HepG2 (cell line): ENCODE data around the gene NAA15. TPM values are rescaled to one million over a fixed set of nuclear protein-coding genes. Genes with fewer than 3 reads are reported as not detected.

Source experiments
- ATAC-seq: fragments of 200-7000 bp; cut with Tn5 transposase; 3 replicates; pipeline ENCODE4 v1.9.1; 2020; ENCODE audit warnings: mild to moderate bottlenecking, moderate library complexity
- BruUV-seq: library from RNA; stranded (reverse); fragments of 400-500 nt; replicated peaks from 2 replicates; lab custom pipeline; 2021; lab: Mats Ljungman, UMichigan
- CTCF ChIA-PET: fragments of 300-600 bp; formaldehyde crosslinking; extraction: SDS; loops from one replicate; lab custom pipeline; 2021; ENCODE audit warnings: low total read pairs, inconsistent platforms, low intra/inter-chr PET ratio; lab: Yijun Ruan, JAX
- POLR2A ChIA-PET: fragments of 350-600 bp; sonication (Branson Sonifier 250); formaldehyde crosslinking; loops from one replicate; lab custom pipeline; 2020; ENCODE audit warnings: antibody characterized with exemption, inconsistent platforms; lab: Yijun Ruan, JAX
- DNase-seq: peaks from one replicate; pipeline ENCODE4 v3.0.0-alpha.2; 2015; ENCODE audit warnings: low spot score
- FAIRE-seq: peaks from 3 replicates; lab custom pipeline; 2011; peaks lifted over from hg19 to GRCh38; lab: Jason Lieb, UNC
- H2AFZ ChIP-seq: one replicate; pipeline ENCODE4 v1.6.1; 2011; ENCODE audit warnings: low read length, inconsistent platforms
- H3K27ac ChIP-seq: fragments of 300-600 bp; 3 replicates; pipeline ENCODE4 v1.8.0; 2011; ENCODE audit warnings: mixed run types, mild to moderate bottlenecking, mixed read lengths, low read length, inconsistent platforms; ENCODE audit not compliant: insufficient read depth; ENCODE audit errors: extremely low read length
- H3K27me3 ChIP-seq, 2 experiments: fragments of 200-600 bp in 1 of 2; 2 replicates in 1 of 2; 3 replicates in 1 of 2; pipeline versions ENCODE4 v1.6.0 to v1.8.0; 2011; ENCODE audit warnings: low read length in 2 of 2, mild to moderate bottlenecking in 2 of 2, moderate library complexity in 2 of 2, inconsistent platforms in 1 of 2; ENCODE audit not compliant: insufficient read depth in 2 of 2, control insufficient read depth in 1 of 2
- H3K36me3 ChIP-seq, 2 experiments: fragments of 200-600 bp in 1 of 2; replicated peaks in 1 of 2; 2 replicates in 1 of 2; 3 replicates in 1 of 2; pipeline versions ENCODE4 v1.5.1 to v1.8.0; 2011; ENCODE audit warnings: low read length in 2 of 2, inconsistent platforms in 1 of 2; ENCODE audit not compliant: insufficient read depth in 2 of 2, control insufficient read depth in 1 of 2
- H3K4me1 ChIP-seq: 2 replicates; pipeline ENCODE4 v1.5.1; 2012; ENCODE audit warnings: low read length, inconsistent platforms; ENCODE audit not compliant: insufficient read depth
- H3K4me2 ChIP-seq: 2 replicates; pipeline ENCODE4 v1.6.0; 2011; ENCODE audit warnings: low read depth, low read length, inconsistent platforms
- H3K4me3 ChIP-seq, 3 experiments: fragments of 200-600 bp in 1 of 3; sonication (generic), shearing (Covaris generic) in 1 of 3; replicated peaks in 1 of 3; 2 replicates each; pipeline ENCODE4 v1.5.1; 2011 to 2016; ENCODE audit warnings: low read length in 3 of 3, inconsistent platforms in 2 of 3, low read depth in 2 of 3, mild to moderate bottlenecking in 2 of 3, control low read depth in 1 of 3, mixed read lengths in 1 of 3; ENCODE audit not compliant: insufficient read depth in 1 of 3
- H3K79me2 ChIP-seq: one replicate; pipeline ENCODE4 v1.6.1; 2011; ENCODE audit warnings: low read length, inconsistent platforms; ENCODE audit not compliant: insufficient read depth
- H3K9ac ChIP-seq: 2 replicates; pipeline ENCODE4 v1.6.0; 2011; ENCODE audit warnings: mild to moderate bottlenecking, low read depth, low read length, inconsistent platforms; ENCODE audit not compliant: insufficient read depth
- H3K9me3 ChIP-seq: 2 replicates; pipeline ENCODE4 v1.5.1; 2012; ENCODE audit warnings: mild to moderate bottlenecking, low read length
- H4K20me1 ChIP-seq: 2 replicates; pipeline ENCODE4 v1.6.0; 2011; ENCODE audit warnings: inconsistent platforms, mild to moderate bottlenecking, low read length, moderate library complexity; ENCODE audit not compliant: insufficient read depth
- SIN3B ChIP-seq: fragments of 150-350 bp; IDR thresholded peaks from 2 replicates; pipeline ENCODE4 v1.6.1; 2014; ENCODE audit warnings: low read length
- SMAD9 ChIP-seq: sonication (generic); formaldehyde crosslinking; IDR thresholded peaks from 2 replicates; pipeline ENCODE4 v1.5.1; 2020; ENCODE audit warnings: mild to moderate bottlenecking, missing genetic modification reagents
- SMARCE1 ChIP-seq: fragments of 450-650 bp; IDR thresholded peaks from 2 replicates; pipeline ENCODE4 v1.6.1; 2017; ENCODE audit warnings: borderline replicate concordance
- ZNF577 ChIP-seq: sonication (generic); formaldehyde crosslinking; IDR thresholded peaks from 2 replicates; pipeline ENCODE4 v1.4.0; 2020; ENCODE audit warnings: mild to moderate bottlenecking, low read depth, missing genetic modification reagents, borderline replicate concordance
- WGBS: methylation state at CpG from one replicate; pipeline ENCODE4 v1.1.6; 2017; ENCODE audit warnings: low lambda C conversion rate; 5-methylcytosine and 5-hydroxymethylcytosine counted together
- in situ Hi-C: cut with HindIII; loops from 2 replicates; pipeline ENCODE4 v1.10.0; 2017; ENCODE audit warnings: low pct_unique_long_range_greater_than_20kb; ENCODE audit not compliant: extremely low pct_ligation_motif_present
- intact Hi-C: fragments of 100-400 bp; cut with micrococcal nuclease; formaldehyde crosslinking; loops from one replicate; pipeline ENCODE4 v1.10.0; 2022; ENCODE audit not compliant: unreplicated experiment
- polyA plus RNA-seq, 8 experiments: library from polyadenylated mRNA; depleted of rRNA in 3 of 8; stranded (reverse) in 7 of 8; unstranded in 1 of 8; fragments of >200 nt; fragmentation: Illumina TruSeq in 4 of 8; extraction: Trizol in 4 of 8; gene quantifications; 2 replicates each; pipeline versions ENCODE4 v1.2.1 to v1.2.3, GENCODE V29; 2011 to 2016; ENCODE audit warnings: low read depth in 4 of 8, missing spikeins in 1 of 8, mixed read lengths in 1 of 8; ENCODE audit not compliant: insufficient read depth in 1 of 8
- total RNA-seq, 5 experiments: library from RNA; depleted of rRNA; stranded (reverse); fragments of >200 nt; fragmentation: Illumina TruSeq; extraction: Trizol; gene quantifications; 2 replicates each; pipeline ENCODE4 v1.2.3, GENCODE V29; 2016; ENCODE audit warnings: low read depth in 1 of 5

NAA15 gene
- total and polyA plus RNA-seq, 2 of the 13 experiments (the other 11 are each of a cell fraction or from before 2014, with no cell fraction given): 6.2 to 50.2 TPM

- no peaks in the 10 kb centered on the region for H3K4me1 ChIP-seq
- no peak for TF ChIP-seq ZNF577 (CRISPR knock-in tag)
- no peak for TF ChIP-seq SMAD9 (CRISPR knock-in tag)
- no peak for TF ChIP-seq SMARCE1
- in situ Hi-C loops: no loop called here
- H2AFZ ChIP-seq: no peak overlapping the region
- H3K9me3 ChIP-seq: no peaks in the 10 kb centered on the region
- no peak overlapping the region for H3K27ac ChIP-seq
- no TSS peak for BruUV-seq
- H3K4me2 ChIP-seq: no peak overlapping the region
- H4K20me1 ChIP-seq: no peaks in the 10 kb centered on the region
- H3K36me3 ChIP-seq: no peaks in the 10 kb centered on the region
- no peak for ATAC-seq
- DNase-seq: no peak
- ChIA-PET POLR2A (no interaction called here), CTCF (no interaction called here)
- intact Hi-C loops: no loop called here
- no peaks in the 10 kb centered on the region for H3K79me2 ChIP-seq
- no peak overlapping the region for H3K4me3 ChIP-seq
- no peak overlapping the region for H3K9ac ChIP-seq
- no peak for FAIRE-seq
- 86% methylated on average over 32 of the region's 40 CpGs for WGBS
- H3K27me3 ChIP-seq: no peaks in the 10 kb centered on the region
Measured at GRCh38 chr4:139278912-139279759, 22.2 kb upstream of the NAA15 start.

DNA sequence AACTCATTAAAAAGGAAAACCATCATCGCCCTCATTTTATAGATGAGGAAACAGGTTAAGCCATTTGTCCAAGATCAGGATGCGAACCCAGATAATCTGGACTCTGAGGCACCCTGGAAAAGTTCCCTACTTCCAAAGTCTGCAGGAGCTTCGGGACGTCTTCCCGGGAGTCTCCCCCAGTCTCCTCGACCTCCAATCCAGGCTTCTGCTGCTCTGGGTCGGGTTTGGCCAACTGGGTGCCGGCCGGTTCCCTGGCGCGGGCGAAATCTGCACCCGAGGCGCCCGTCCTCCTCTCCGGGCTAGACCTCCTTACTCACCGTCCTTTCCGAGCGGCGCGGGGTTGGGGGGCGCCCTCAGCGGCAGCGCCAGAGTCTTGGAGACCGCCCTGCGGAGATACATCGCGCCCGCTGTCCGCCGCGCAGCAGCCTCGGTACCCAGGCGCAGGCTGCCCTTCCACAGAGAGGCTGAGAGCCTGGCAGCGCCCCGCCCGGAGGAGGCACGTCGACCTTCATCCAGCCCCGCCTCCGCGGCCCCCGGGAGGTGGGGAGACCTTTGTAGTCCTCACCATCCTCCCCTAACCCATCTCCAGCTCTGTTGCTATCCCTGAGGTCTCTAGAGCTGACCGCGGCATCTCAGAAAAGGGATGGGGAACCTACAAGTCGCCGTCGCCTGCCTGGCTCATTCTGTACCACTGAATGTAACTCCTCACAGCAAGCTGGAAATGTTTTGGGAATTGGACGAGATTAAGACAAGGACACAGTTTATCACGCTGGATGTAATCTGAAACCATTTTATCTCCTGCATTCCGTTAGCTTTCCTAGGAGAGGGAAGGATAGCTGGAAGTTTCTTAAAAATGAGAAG lies 21.3 kb upstream of the NAA15 start, which contains the start of gene MGARP:
MGARP (minus strand) TSS at position 466 of the 861 bp plus-strand sequence; CDS start at position 399, 67 bp downstream.
- DNase-seq (no peak), FAIRE-seq (no peak), ATAC-seq (no peak)
- no peak within 1 kb of the TSS for H3K4me2 ChIP-seq
- intact Hi-C loops (no loop called here), in situ Hi-C loops (no loop called here)
- no peak within 1 kb of the TSS for H2AFZ ChIP-seq
- H3K36me3 ChIP-seq: no peaks in the 10 kb centered on the region
- POLR2A ChIA-PET: interaction anchor here (2.8 kb wide), 1 partner anchor 15 kb away, joined by 8 read pairs; no protein-coding TSS in a partner anchor
- 77% methylated on average over 39 of the region's 51 CpGs for WGBS
- no peak within 1 kb of the TSS for H3K27ac ChIP-seq
- no peak within 1 kb of the TSS for H3K4me3 ChIP-seq
- H3K9me3 ChIP-seq: no peaks in the 10 kb centered on the region
- CTCF ChIA-PET: no interaction called here
- H3K4me1 ChIP-seq: no peaks in the 10 kb centered on the region
- TF ChIP-seq SIN3B: no peak
- no peaks in the 10 kb centered on the region for H3K27me3 ChIP-seq
- no peak within 1 kb of the TSS for H3K9ac ChIP-seq
- H3K79me2 ChIP-seq: no peaks in the 10 kb centered on the region
- BruUV-seq: no TSS peak
- no peaks in the 10 kb centered on the region for H4K20me1 ChIP-seq
